ENCODE results near the gene PGM3. TPM values are rescaled to one million over a fixed set of nuclear protein-coding genes. Genes with fewer than 3 reads are reported as not detected.

PGM3 gene
- total RNA-seq, 1 donor from 2014 or later: 151 TPM

DNA sequence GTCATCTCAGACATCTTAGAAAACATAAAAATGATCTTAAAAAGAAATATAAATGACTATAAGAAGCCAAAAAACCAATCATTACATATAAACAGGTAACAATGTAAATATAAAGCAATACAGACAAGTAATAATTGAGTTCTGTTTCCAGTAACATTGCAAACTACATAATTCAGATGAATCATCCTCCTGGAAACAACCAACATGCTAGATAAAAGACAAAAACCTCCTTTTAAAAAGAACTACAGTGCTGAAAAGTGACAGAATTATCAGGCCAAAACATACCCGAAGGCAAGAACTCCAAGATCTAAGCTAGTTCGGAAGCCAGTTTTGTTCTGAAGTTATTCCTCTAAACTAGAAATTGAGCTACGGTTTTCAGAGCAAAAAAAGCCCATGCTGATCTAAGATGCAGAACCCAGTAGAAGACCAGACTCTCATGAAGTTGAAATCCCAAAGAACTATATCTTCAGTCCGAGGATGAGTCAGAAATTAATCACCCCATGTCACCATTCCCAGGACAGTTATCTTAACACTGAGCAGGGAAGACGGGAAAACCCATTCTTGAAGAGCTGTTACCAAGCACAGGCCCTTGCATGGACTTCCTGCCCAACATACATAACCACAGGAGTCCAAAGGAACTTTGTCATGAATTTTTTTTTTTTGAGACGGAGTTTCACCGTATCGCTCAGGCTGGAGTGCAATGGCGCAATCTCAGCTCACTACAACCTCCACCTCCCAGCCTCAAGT, 9.8 kb downstream of the PGM3 start:
- peaks cover 67% of the 10 kb centered on the region for H4K20me1 ChIP-seq (ENCODE audit: insufficient read depth, low read length)
- peaks cover 30% of the 10 kb centered on the region for H3K36me3 Mint-ChIP-seq (ENCODE audit: low read depth, unreplicated experiment)
- H3K9ac ChIP-seq (ENCODE audit: low read length): peak overlapping the region; percentile 46
- TF ChIP-seq EZH2 (IDR thresholded peaks at IDR 0.05; ENCODE audit: insufficient read depth, low read length): no peak
- no peak for TF ChIP-seq CTCF (IDR thresholded peaks at IDR 0.05; ENCODE audit: insufficient read depth, low read depth, low read length)
- H3K36me3 ChIP-seq (ENCODE audit: insufficient read depth, low read length): peaks cover 64% of the 10 kb centered on the region
- H3K27me3 ChIP-seq (ENCODE audit: insufficient read depth, low read length): no peaks in the 10 kb centered on the region
- peaks cover 22% of the 10 kb centered on the region for H3K4me1 ChIP-seq (ENCODE audit: insufficient read depth, low read length)
- peak overlapping the region; percentile 70 for H3K27ac ChIP-seq (ENCODE audit: low read depth, low read length)
- H3K4me3 ChIP-seq (ENCODE audit: insufficient read depth, low read depth, low read length): no peak overlapping the region
- DNase-seq (ENCODE audit: low read depth): peak; percentile 96
- no peaks in the 10 kb centered on the region for H3K9me3 ChIP-seq (ENCODE audit: insufficient read depth, low read depth, low read length)
- H3K4me1 Mint-ChIP-seq (ENCODE audit: low read depth, unreplicated experiment): peaks cover 35% of the 10 kb centered on the region
- H3K9me3 Mint-ChIP-seq (ENCODE audit: unreplicated experiment): no peaks in the 10 kb centered on the region
- peaks cover 43% of the 10 kb centered on the region for H3K79me2 ChIP-seq (ENCODE audit: insufficient read depth, low read length)
- peak overlapping the region; percentile 46 for H3K4me3 Mint-ChIP-seq (ENCODE audit: unreplicated experiment)
- H3K27me3 Mint-ChIP-seq (ENCODE audit: low read depth, unreplicated experiment): no peaks in the 10 kb centered on the region
- H3K27ac Mint-ChIP-seq (ENCODE audit: unreplicated experiment): peak overlapping the region; percentile 94
- H3K4me2 ChIP-seq (ENCODE audit: low read length): peak overlapping the region; percentile 60
- peak; percentile 98 for FAIRE-seq
- no peak overlapping the region for H2AFZ ChIP-seq (ENCODE audit: low read depth, low read length)

- no peaks in the 10 kb centered on the region for H3K9me3 Mint-ChIP-seq (ENCODE audit: unreplicated experiment)
- Histone ChIP-seq H3K9me3 (ENCODE audit: insufficient read depth, low read depth, low read length) (no peaks in the 10 kb centered on the region), H3K27ac (ENCODE audit: low read depth, low read length) (no peak overlapping the region), H3K4me1 (ENCODE audit: insufficient read depth, low read length) (peaks cover 22% of the 10 kb centered on the region), H2AFZ (ENCODE audit: low read depth, low read length) (no peak overlapping the region), H3K4me2 (ENCODE audit: low read length) (no peak overlapping the region), H3K27me3 (ENCODE audit: insufficient read depth, low read length) (no peaks in the 10 kb centered on the region), H3K36me3 (ENCODE audit: insufficient read depth, low read length) (peaks cover 68% of the 10 kb centered on the region), H3K9ac (ENCODE audit: low read length) (no peak overlapping the region), H3K79me2 (ENCODE audit: insufficient read depth, low read length) (peaks cover 32% of the 10 kb centered on the region), H3K4me3 (ENCODE audit: insufficient read depth, low read depth, low read length) (no peak overlapping the region), H4K20me1 (ENCODE audit: insufficient read depth, low read length) (peaks cover 68% of the 10 kb centered on the region)
- TF ChIP-seq CTCF (IDR thresholded peaks at IDR 0.05; ENCODE audit: insufficient read depth, low read depth, low read length) (no peak), EZH2 (IDR thresholded peaks at IDR 0.05; ENCODE audit: insufficient read depth, low read length) (no peak)
- H3K36me3 Mint-ChIP-seq (ENCODE audit: low read depth, unreplicated experiment): peaks cover 32% of the 10 kb centered on the region
- peak overlapping the region; percentile 80 for H3K27ac Mint-ChIP-seq (ENCODE audit: unreplicated experiment)
- H3K4me1 Mint-ChIP-seq (ENCODE audit: low read depth, unreplicated experiment): peaks cover 35% of the 10 kb centered on the region
- FAIRE-seq (no peak), DNase-seq (ENCODE audit: low read depth) (no peak)
- H3K27me3 Mint-ChIP-seq (ENCODE audit: low read depth, unreplicated experiment): no peaks in the 10 kb centered on the region
- no peak overlapping the region for H3K4me3 Mint-ChIP-seq (ENCODE audit: unreplicated experiment)
Observed at GRCh38 chr6:83182114-83182513, 11.0 kb downstream of the PGM3 start.

GRCh38 chr6:83180426-83180950, 12.6 kb downstream of the PGM3 start:
- Histone ChIP-seq H3K79me2 (ENCODE audit: insufficient read depth, low read length) (peaks cover 27% of the 10 kb centered on the region), H3K36me3 (ENCODE audit: insufficient read depth, low read length) (peaks cover 71% of the 10 kb centered on the region)

More at GRCh38 chr6:83180426-83180950, 12.6 kb downstream of the PGM3 start:
- Mint-ChIP-seq H3K27me3 (ENCODE audit: low read depth, unreplicated experiment) (no peaks in the 10 kb centered on the region), H3K4me3 (ENCODE audit: unreplicated experiment) (no peak overlapping the region), H3K9me3 (ENCODE audit: unreplicated experiment) (no peaks in the 10 kb centered on the region), H3K36me3 (ENCODE audit: low read depth, unreplicated experiment) (peaks cover 30% of the 10 kb centered on the region), H3K27ac (ENCODE audit: unreplicated experiment) (no peak overlapping the region), H3K4me1 (ENCODE audit: low read depth, unreplicated experiment) (peaks cover 35% of the 10 kb centered on the region)
- Histone ChIP-seq H4K20me1 (ENCODE audit: insufficient read depth, low read length) (peaks cover 74% of the 10 kb centered on the region), H3K4me1 (ENCODE audit: insufficient read depth, low read length) (peaks cover 22% of the 10 kb centered on the region), H3K9me3 (ENCODE audit: insufficient read depth, low read depth, low read length) (no peaks in the 10 kb centered on the region), H3K4me2 (ENCODE audit: low read length) (no peak overlapping the region), H2AFZ (ENCODE audit: low read depth, low read length) (no peak overlapping the region), H3K27ac (ENCODE audit: low read depth, low read length) (no peak overlapping the region), H3K9ac (ENCODE audit: low read length) (no peak overlapping the region), H3K27me3 (ENCODE audit: insufficient read depth, low read length) (no peaks in the 10 kb centered on the region), H3K4me3 (ENCODE audit: insufficient read depth, low read depth, low read length) (no peak overlapping the region)
- FAIRE-seq: no peak
- DNase-seq (ENCODE audit: low read depth): no peak
- TF ChIP-seq EZH2 (IDR thresholded peaks at IDR 0.05; ENCODE audit: insufficient read depth, low read length) (no peak), CTCF (IDR thresholded peaks at IDR 0.05; ENCODE audit: insufficient read depth, low read depth, low read length) (no peak)

Data from astrocyte (in vitro differentiated cells and primary cell).